K562 (cell line): ENCODE data around the gene INPP5E. TPM values are rescaled to one million over a fixed set of nuclear protein-coding genes. Genes with fewer than 3 reads are reported as not detected.

Experiments
- CREB3L1 ChIP-seq: fragments of 450-650 bp; IDR thresholded peaks from 2 replicates; pipeline ENCODE4 v1.6.1; 2014; ENCODE audit warnings: low read depth, mild to moderate bottlenecking, moderate library complexity, borderline replicate concordance
- E2F4 ChIP-seq: sonication (generic); formaldehyde crosslinking; IDR thresholded peaks from 2 replicates; pipeline ENCODE4 v1.8.0; 2022; ENCODE audit warnings: mild to moderate bottlenecking, low read depth, missing genetic modification reagents
- E2F6 ChIP-seq, 2 experiments: IDR thresholded peaks; 2 replicates each; pipeline ENCODE4 v1.6.1; 2011; ENCODE audit warnings: borderline replicate concordance in 1 of 2, control low read depth in 1 of 2, low read depth in 1 of 2, low read length in 1 of 2, mild to moderate bottlenecking in 1 of 2, mixed read lengths in 1 of 2, moderate library complexity in 1 of 2; ENCODE audit not compliant: insufficient read depth in 1 of 2, insufficient read length in 1 of 2, poor library complexity in 1 of 2, severe bottlenecking in 1 of 2; ENCODE audit errors: extremely low read depth in 1 of 2
- ELF2 ChIP-seq: fragments of 250-450 bp; sonication (Bioruptor Pico); IDR thresholded peaks from 2 replicates; pipeline ENCODE4 v1.5.0; 2021; ENCODE audit warnings: mild to moderate bottlenecking
- EP400 ChIP-seq: fragments of 450-650 bp; IDR thresholded peaks from 2 replicates; pipeline ENCODE4 v1.6.1; 2017; ENCODE audit warnings: antibody characterized with exemption, mild to moderate bottlenecking, moderate library complexity
- FUS ChIP-seq: fragments of 200-400 bp; formaldehyde crosslinking; optimal IDR thresholded peaks from 2 replicates; pipeline ENCODE3; 2017; ENCODE audit warnings: low read depth, low read length
- KHSRP ChIP-seq: fragments of 450-650 bp; IDR thresholded peaks from 2 replicates; pipeline ENCODE4 v1.6.1; 2017
- MCM5 ChIP-seq: fragments of 450-650 bp; IDR thresholded peaks from 2 replicates; pipeline ENCODE4 v1.6.1; 2016; ENCODE audit warnings: low read depth
- NCOR1 ChIP-seq: fragments of 450-650 bp; IDR thresholded peaks from 2 replicates; pipeline ENCODE4 v1.6.1; 2016; ENCODE audit warnings: mild to moderate bottlenecking, moderate library complexity
- SFPQ ChIP-seq: fragments of 200-400 bp; formaldehyde crosslinking; IDR thresholded peaks from 2 replicates; pipeline ENCODE4 v1.6.1; 2017; ENCODE audit warnings: mild to moderate bottlenecking, low read depth, low read length, moderate library complexity
- SLC30A9 ChIP-seq: fragments of 250-450 bp; sonication (Bioruptor Pico); IDR thresholded peaks from 2 replicates; pipeline ENCODE4 v1.8.0; 2022; ENCODE audit warnings: mild to moderate bottlenecking, moderate library complexity
- SMAD2 ChIP-seq: fragments of 150-350 bp; IDR thresholded peaks from 2 replicates; pipeline ENCODE4 v1.6.1; 2014; ENCODE audit warnings: low read depth, mild to moderate bottlenecking, low read length
- SP1 ChIP-seq: sonication (generic); formaldehyde crosslinking; IDR thresholded peaks from 2 replicates; pipeline ENCODE4 v1.8.1; 2022; ENCODE audit warnings: mild to moderate bottlenecking, missing genetic modification reagents
- SRF ChIP-seq, 2 experiments: fragments of 250-450, 450-650 bp in 1 of 2; sonication (Bioruptor Pico) in 1 of 2; sonication (generic) in 1 of 2; formaldehyde crosslinking; IDR thresholded peaks; 2 replicates each; pipeline versions ENCODE4 v1.5.0 to v1.5.1; 2020 to 2022; ENCODE audit warnings: mild to moderate bottlenecking in 1 of 2, missing genetic modification reagents in 1 of 2
- USF1 ChIP-seq: sonication (generic); formaldehyde crosslinking; IDR thresholded peaks from 2 replicates; pipeline ENCODE4 v1.9.0; 2022; ENCODE audit warnings: mild to moderate bottlenecking, missing genetic modification reagents
- YY1 ChIP-seq, 3 experiments: IDR thresholded peaks; 2 replicates each; pipeline ENCODE4 v1.6.1; 2011; ENCODE audit warnings: low read length in 2 of 3, mild to moderate bottlenecking in 2 of 3, moderate library complexity in 2 of 3, borderline replicate concordance in 1 of 3, control low read depth in 1 of 3, low read depth in 1 of 3; ENCODE audit not compliant: insufficient read depth in 3 of 3, insufficient replicate concordance in 2 of 3, control insufficient read depth in 1 of 3, insufficient read length in 1 of 3; ENCODE audit errors: extremely low read depth in 1 of 3
- ZBTB17 ChIP-seq: fragments of 450-650 bp; formaldehyde crosslinking; IDR thresholded peaks from 2 replicates; pipeline ENCODE4 v1.4.0; 2020; ENCODE audit warnings: mild to moderate bottlenecking
- ZFX ChIP-seq: sonication (generic); formaldehyde crosslinking; IDR thresholded peaks from 2 replicates; pipeline ENCODE4 v1.8.0; 2022; ENCODE audit warnings: mild to moderate bottlenecking, missing genetic modification reagents, moderate library complexity
- polyA plus RNA-seq, 8 experiments: library from polyadenylated mRNA; depleted of rRNA in 4 of 8; stranded (reverse) in 5 of 8; unstranded in 3 of 8; fragments of >200 nt; fragmentation: Nextera tagmentation in 2 of 8; fragmentation: Illumina TruSeq in 1 of 8; extraction: Ambion mirVana in 2 of 8; extraction: Trizol in 1 of 8; gene quantifications; 2 replicates each; pipeline versions ENCODE4 v1.2.1 to v1.2.3, GENCODE V29; 2011 to 2014; ENCODE audit warnings: inconsistent platforms in 1 of 8, missing spikeins in 1 of 8
- total RNA-seq, 7 experiments: library from RNA; depleted of rRNA in 6 of 7; stranded (reverse); fragments of >200 nt in 6 of 7; fragmentation: Illumina TruSeq in 2 of 7; extraction: Trizol in 2 of 7; gene quantifications; 2 replicates each; pipeline versions ENCODE4 v1.2.1 to v1.2.3, GENCODE V29; 2011 to 2021; ENCODE audit warnings: low replicate concordance in 1 of 7

Gene INPP5E
- total and polyA plus RNA-seq, 9 of the 15 experiments (the other 6 are each of a cell fraction or from before 2014, with no cell fraction given) = 0.38 to 17.4 (median 4.9) TPM

- no peak for TF ChIP-seq MCM5
- TF ChIP-seq USF1 (CRISPR knock-in tag) = 0 out of 2 replicates have a peak, but pooled peaks have one; percentile 9
- peak; percentile 85; the same call in 1 of the 2 replicates for TF ChIP-seq EP400
- no peak for TF ChIP-seq SMAD2
- TF ChIP-seq SLC30A9 (CRISPR knock-in tag) = no peak
- 0 out of 2 replicates have a peak, but pooled peaks have one; percentile 82 for TF ChIP-seq ELF2 (CRISPR knock-in tag)
- no peak for TF ChIP-seq SFPQ
- peak; percentile 81 for TF ChIP-seq ZFX
- TF ChIP-seq CREB3L1 = peak; percentile 96
- no peak; the same call in 1 of the 2 replicates for TF ChIP-seq NCOR1
- peak; percentile 74; the same call in 1 of the 2 replicates for TF ChIP-seq E2F4 (CRISPR knock-in tag)
- TF ChIP-seq KHSRP = 0 out of 2 replicates have a peak, but pooled peaks have one; percentile 53
- TF ChIP-seq ZBTB17 = 0 out of 2 replicates have a peak, but pooled peaks have one; percentile 49
- 0 out of 4 replicates have a peak, but pooled peaks of 1 of the 2 experiments have one; percentile 24 for TF ChIP-seq SRF (CRISPR knock-in tag; IDR thresholded peaks at IDR 0.05)
- TF ChIP-seq YY1 (IDR thresholded peaks at IDR 0.05; ENCODE audit: borderline replicate concordance in 1 of 3, control insufficient read depth in 1 of 3, extremely low read depth in 1 of 3, insufficient read depth in 3 of 3, insufficient read length in 1 of 3, insufficient replicate concordance in 2 of 3, low read depth in 1 of 3, low read length in 2 of 3) = peak; percentile 77 to 98 (median 95)
- peak; percentile 95 for TF ChIP-seq SP1 (CRISPR knock-in tag)
- TF ChIP-seq E2F6 (IDR thresholded peaks at IDR 0.05; ENCODE audit: borderline replicate concordance in 1 of 2, extremely low read depth in 1 of 2, insufficient read depth in 1 of 2, insufficient read length in 1 of 2, low read depth in 1 of 2, low read length in 1 of 2, poor library complexity in 1 of 2, severe bottlenecking in 1 of 2) = peak in 1 of 2 experiments; percentile 84
- peak; percentile 78 for TF ChIP-seq FUS
Measured at GRCh38 chr9:136482793-136483588, 43.3 kb upstream of the INPP5E start, which contains the start of gene SEC16A (continued).
